GM19193 (cell line): Measurements from ENCODE around the gene TMEM242.

ENCODE experiments used
- POLR2A ChIP-seq: IDR thresholded peaks from 4 replicates; pipeline ENCODE4 v1.6.1; 2011; ENCODE audit not compliant: insufficient read depth, insufficient read length; ENCODE audit errors: extremely low read depth

Gene TMEM242

GRCh38 chr6:157330831-157331230, 7.5 kb upstream of the TMEM242 start:
- TF ChIP-seq POLR2A = no peak

DNA sequence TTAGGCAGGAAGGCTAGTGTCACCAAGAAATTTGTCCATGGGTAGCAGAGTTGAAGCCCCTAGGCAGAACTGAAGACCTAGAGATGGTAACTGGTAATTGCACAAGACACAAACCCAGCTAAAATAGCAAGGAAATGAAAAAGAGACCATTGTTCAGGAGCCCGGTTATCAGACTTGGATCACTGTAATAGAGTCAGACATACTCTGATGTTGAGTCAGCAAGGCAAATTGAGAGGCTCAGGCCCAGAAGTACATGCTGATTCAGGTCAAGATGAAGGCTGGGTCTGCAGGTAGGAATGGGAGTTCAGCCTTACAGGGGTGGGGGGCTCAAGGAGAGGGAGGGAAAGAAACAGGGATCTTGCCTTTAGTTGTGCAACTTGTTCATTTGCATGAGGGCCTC, 6.5 kb upstream of the TMEM242 start:
- no peak for TF ChIP-seq POLR2A

- no peak for TF ChIP-seq POLR2A
These were observed 4.9 kb upstream of the TMEM242 start for GRCh38 chr6:157328108-157328692.

DNA sequence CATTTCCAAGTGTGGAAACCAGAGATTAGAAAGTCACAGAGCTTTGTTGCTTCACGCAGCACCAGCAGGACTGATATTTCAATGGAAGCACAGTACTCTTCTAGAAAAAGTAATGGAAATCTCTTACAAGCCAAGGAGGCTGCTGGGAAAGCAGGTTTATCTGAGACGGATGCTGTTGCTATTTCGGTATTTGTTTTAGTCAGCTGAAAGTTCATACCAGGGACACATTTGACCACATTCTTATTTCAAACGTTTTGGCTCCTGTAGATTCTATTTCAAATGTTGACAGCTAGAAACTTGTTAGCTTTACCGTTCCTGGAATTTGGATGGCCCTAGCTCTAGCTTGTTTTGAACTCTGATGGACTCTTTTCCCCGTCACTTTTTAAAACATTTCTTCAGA, 3.7 kb upstream of the TMEM242 start:
- TF ChIP-seq POLR2A = no peak

DNA sequence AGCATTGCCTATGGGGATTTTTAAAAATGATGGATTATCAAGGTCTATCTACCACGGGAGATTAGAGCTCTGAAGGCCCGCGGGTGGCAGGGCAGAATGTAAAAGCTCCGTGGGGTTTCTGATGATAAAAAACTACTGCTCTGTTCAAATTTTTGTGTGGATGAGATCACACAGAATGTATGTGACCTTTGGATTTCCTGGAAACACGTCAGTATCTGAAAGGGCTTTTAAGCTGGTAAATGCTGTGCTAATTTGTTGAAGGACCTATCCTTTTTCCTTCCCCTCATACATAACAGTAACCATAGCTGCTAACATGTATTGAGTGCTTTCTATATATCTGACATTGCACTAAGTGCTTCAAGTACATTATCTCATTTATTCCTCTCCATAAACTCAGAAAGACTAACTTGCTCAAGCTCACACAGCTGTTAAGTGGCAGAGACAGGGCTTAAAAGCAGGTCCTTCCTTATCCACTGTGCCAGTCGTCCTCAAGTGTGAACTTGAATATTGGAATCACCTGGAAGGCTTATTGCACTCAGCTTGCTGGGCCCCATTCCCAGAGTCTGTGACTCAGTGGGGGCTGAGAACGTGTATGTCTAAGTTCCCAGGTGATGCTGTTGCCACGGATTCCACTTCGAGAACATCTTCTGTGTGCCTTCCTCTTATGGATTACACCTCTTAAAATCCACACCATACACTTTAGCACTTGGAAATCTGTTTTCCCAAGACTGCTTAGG, 1.9 kb upstream of the TMEM242 start:
- no peak for TF ChIP-seq POLR2A

DNA sequence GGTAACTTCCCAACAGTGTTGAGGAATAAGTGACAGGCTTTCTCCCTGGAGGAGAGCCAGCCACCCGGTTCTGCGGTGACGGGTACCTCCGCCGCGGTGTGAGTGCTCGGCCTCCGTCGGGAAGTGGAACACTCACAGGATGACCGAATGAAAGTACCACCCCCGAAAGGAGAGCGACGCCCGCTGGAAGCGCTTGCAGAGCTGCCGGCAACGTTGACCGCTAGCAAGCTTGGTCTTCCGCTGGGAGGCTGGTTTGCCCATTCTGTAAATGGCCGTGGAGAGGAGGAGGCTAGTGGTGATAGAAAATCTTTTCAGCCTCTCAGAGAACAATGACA, 614 bp upstream of the TMEM242 start:
- no peak for TF ChIP-seq POLR2A

DNA sequence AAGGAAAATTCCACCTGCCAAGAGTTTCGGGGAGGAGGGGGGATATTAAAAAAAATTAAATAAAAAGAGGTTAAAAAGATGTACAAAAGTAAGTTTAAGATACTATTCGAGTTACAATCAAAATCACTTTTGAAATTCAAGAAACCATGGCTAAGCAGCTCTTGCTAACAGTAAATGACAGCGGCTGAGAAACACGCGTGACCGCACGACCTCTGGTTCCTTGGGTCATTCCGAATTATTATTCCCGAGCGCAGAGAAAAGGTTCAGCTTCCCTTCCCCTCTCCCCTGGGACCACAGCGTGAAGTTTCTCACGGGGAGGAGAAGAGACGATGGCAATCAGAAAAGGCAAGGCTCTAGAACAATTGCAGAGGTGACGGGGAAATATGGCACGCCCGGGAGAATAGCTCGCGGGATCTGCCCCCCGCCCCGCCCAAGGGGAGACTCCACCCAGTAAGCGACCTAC, 496 bp downstream of the TMEM242 start:
- TF ChIP-seq POLR2A = no peak

DNA sequence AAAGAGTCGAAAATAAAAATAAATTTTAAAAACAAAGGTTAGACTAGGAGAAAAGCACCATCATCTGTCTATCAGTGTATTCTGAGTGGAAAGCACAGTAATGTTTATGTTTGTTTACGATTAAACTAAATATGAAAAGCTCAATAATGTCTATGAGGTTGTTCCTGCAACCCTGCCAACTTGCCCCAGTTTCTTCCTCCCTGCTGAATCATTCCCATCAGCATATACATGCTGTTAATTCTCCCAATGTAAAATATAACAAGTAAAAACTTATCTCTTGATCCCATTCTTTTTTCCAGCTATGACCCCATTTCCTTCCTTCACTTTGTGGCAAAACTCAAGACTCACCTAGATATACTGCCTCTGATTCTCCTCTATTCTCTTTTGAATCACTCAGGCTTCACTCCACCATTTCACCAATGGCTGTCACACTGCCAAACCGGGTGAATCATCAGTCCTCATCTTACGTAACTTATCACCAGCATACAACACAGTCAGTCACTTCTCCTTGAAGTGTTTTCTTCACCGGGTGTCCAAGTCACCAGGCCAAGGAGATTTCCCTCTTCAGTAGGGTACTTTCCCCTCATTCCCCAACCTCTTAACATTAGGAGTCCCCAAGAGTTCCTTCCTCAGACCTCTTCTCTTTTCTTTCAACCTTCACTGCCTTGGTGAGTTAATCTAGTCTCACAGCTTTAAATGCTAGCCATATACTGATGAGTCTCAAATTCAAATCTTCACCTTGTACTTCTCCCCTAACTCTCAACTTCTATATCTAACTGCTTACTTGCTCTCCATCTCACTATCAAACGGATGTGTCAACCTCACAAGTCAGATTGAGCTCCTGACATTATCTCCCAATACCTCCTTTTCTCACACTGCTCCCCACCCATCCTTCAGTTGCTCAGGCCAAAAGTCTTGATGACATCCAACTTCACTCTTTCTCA, 6.2 kb downstream of the TMEM242 start:
- no peak for TF ChIP-seq POLR2A

GRCh38 chr6:157314705-157315321, 8.5 kb downstream of the TMEM242 start:
- no peak for TF ChIP-seq POLR2A

DNA sequence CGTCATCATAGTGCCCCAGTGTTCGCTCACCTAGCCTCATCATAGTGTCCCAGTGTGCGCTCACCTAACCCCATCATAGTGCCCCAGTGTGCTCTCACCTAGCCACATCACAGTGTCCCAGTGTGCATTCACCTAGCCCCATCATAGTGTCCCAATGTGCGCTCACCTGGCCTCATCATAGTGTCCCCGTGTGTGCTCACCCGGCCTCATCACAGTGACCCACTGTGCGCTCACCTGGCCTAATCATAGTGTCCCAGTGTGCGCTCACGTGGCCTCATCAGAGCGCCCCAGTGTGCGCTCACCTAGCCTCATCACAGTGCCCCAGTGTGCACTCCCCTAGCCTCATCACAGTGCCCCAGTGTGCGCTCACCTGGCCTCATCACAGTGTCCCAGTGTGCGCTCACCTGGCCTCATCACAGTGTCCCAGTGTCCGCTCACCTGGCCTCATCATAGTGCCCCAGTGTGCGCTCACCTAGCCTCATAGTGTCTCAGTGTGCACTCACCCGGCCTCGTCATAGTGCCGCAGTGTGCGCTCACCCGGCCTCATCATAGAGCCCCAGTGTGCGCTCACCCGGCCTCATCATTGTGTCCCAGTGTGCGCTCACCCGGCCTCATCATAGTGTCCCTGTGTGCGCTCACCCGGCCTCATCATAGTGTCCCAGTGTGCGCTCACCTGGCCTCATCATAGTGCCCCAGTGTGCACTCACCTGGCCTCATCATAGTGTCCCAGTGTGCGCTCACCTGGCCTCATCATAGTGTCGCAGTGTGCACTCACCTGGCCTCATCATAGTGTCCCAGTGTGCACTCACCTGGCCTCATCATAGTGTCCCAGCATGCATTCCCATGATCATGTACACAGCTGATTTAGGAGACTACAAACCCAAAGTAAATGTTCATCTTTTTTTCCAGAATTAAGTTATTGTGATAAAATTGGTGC, 9.5 kb downstream of the TMEM242 start:
- TF ChIP-seq POLR2A = no peak

- no peak for TF ChIP-seq POLR2A
These were observed 10.6 kb downstream of the TMEM242 start for GRCh38 chr6:157312757-157313156.

DNA sequence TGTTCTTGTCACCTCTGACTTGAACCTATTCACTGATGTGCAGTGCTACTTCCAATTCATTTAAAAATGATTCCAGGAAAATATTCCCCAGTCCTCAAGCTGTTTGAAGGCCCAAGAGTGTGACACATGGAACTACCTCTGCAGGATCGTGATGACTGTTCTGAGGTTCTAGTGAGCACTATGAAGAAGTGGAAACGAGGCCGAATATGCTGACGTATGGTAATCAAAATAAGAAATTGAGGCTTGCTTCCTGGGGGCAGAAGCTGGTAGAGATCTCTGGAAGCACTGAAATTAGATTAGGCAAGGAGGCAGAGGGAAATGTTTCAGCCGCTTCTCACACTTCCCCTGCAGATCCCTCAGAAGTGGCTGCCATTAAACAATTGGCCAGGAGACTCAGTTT, 15.7 kb downstream of the TMEM242 start:
- no peak for TF ChIP-seq POLR2A

GRCh38 chr6:157305670-157306653, 17.4 kb downstream of the TMEM242 start:
- no peak for TF ChIP-seq POLR2A
